ENCODE results near the gene ZNRF3.
"Not testable (repeated sequence)": the region's sequence is repeated elsewhere in the genome, so short reads cannot be mapped to it uniquely, and the experiment has no call there.

ZNRF3 gene

GRCh38 chr22:28907311-28908008, 24.1 kb downstream of the ZNRF3 start:
- no peak for DNase-seq (ENCODE audit: low spot score)

GRCh38 chr22:28908810-28909209, 25.4 kb downstream of the ZNRF3 start:
- not testable (repeated sequence) for DNase-seq (ENCODE audit: low spot score)

GRCh38 chr22:28909375-28909774, 26.0 kb downstream of the ZNRF3 start:
- DNase-seq (ENCODE audit: low spot score) = no peak

- no peak for DNase-seq (ENCODE audit: low spot score)
These were observed 27.4 kb downstream of the ZNRF3 start for GRCh38 chr22:28910569-28911303.

- no peak for DNase-seq (ENCODE audit: low spot score)
These were observed 27.9 kb downstream of the ZNRF3 start for GRCh38 chr22:28911304-28911690.

- no peak for DNase-seq (ENCODE audit: low spot score)
These were observed 28.7 kb downstream of the ZNRF3 start for GRCh38 chr22:28911777-28912669.

GRCh38 chr22:28914201-28914600, 30.8 kb downstream of the ZNRF3 start:
- no peak for DNase-seq (ENCODE audit: low spot score)

- no peak for DNase-seq (ENCODE audit: low spot score)
These were observed 32.6 kb downstream of the ZNRF3 start for GRCh38 chr22:28915969-28916368.

GRCh38 chr22:28917747-28918549, 34.6 kb downstream of the ZNRF3 start:
- peak; percentile 75 for DNase-seq (ENCODE audit: low spot score)

- DNase-seq (ENCODE audit: low spot score) = no peak
These were observed 35.3 kb downstream of the ZNRF3 start for GRCh38 chr22:28918550-28919271.

- no peak for DNase-seq (ENCODE audit: low spot score)
These were observed 37.6 kb downstream of the ZNRF3 start for GRCh38 chr22:28920757-28921584.

- no peak for DNase-seq (ENCODE audit: low spot score)
These were observed 38.2 kb downstream of the ZNRF3 start for GRCh38 chr22:28921585-28921879.

- no peak for DNase-seq (ENCODE audit: low spot score)
These were observed 39.3 kb downstream of the ZNRF3 start for GRCh38 chr22:28922540-28923244.

GRCh38 chr22:28923826-28924732, 40.7 kb downstream of the ZNRF3 start:
- DNase-seq (ENCODE audit: low spot score) = no peak

GRCh38 chr22:28925916-28926315, 42.5 kb downstream of the ZNRF3 start:
- DNase-seq (ENCODE audit: low spot score) = no peak

- DNase-seq (ENCODE audit: low spot score) = no peak
These were observed 44.3 kb downstream of the ZNRF3 start for GRCh38 chr22:28927630-28928029.

- DNase-seq (ENCODE audit: low spot score) = no peak
These were observed 45.8 kb downstream of the ZNRF3 start for GRCh38 chr22:28929197-28929596.

- no peak for DNase-seq (ENCODE audit: low spot score)
These were observed 47.1 kb downstream of the ZNRF3 start for GRCh38 chr22:28930357-28931007.
